Measurements from ENCODE around the gene OR5D14.
A peak's percentile ranks its signal among the peaks of the same experiment; 100 is the strongest.

The OR5D14 gene

DNA sequence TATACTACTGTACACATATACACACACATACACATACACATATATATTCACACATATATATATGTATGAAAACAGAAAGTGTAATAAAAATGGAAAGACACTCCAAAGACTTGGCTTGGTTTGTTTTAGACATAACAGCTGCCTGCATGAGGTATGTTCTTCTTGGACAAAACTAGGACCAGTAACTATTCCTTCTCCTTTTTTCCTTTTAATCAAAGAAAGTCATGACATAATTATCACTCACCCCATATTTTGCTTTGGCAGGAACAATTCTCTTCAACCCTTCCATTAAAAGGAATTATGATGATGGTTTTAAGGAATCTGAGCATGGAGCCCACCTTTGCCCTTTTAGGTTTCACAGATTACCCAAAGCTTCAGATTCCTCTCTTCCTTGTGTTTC, at the start of gene OR5D14:
OR5D14 (plus strand) TSS at position 301 of the 400 bp plus-strand sequence; CDS start at position 301, 0 bp downstream.
- FAIRE-seq = no peak

DNA sequence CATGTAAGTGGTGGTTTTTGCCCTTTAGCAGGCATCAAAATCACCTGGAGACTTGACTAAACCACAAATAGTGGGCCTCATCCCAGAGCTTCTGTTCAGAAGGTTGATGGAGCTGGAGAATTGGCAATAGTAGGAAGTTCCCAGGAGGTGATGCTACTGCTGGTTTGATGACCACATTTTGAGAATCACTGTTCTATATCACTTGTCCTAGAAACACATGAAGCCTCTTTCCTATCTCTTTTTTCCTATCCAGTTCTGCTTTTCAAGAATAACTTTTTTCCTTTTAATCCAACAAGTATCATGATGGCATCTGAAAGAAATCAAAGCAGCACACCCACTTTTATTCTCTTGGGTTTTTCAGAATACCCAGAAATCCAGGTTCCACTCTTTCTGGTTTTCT, 22.2 kb upstream of the OR5D14 start, which contains the start of gene OR5D13:
OR5D13 (plus strand) TSS at position 301 of the 400 bp plus-strand sequence; CDS start at position 301, 0 bp downstream.
- no peak for FAIRE-seq

DNA sequence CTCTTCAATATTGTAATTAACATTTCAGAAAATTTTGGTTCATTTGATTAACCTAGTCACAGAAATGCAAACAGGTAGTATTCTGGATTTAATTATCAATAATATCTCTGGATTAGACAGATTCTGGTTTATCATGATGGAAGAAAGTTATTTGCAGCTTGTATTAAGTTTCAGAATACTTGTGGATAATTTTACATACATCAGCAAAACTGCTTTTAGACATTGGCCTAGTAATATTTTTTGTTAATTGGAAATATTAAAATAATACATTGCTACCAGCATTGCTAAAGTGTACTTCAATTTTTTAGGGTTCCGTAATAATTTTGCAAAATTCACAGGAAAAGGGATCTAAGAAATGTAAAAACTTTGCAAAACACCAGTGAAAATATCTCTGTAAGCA, 3.8 kb upstream of the OR5D14 start:
- no peak for FAIRE-seq

DNA sequence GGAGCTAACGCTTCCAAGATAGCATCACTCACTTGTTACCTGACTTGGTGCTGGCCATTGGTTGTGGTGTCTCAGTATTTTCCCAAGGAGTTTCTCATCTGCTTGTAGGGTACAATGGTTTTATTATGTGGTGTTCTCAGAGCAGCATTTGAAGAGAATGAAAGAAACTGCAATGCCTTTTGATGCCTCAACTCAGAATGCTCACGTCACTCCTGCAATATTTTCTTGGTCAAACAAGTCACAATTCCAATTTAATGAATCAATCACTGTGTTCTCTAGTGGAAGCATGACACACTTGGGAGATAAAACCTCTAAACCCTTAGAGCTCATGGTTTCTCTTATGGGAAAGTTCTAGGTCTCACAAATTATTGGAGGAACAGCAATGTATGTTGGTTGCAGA, 2.0 kb upstream of the OR5D14 start:
- no peak for FAIRE-seq

DNA sequence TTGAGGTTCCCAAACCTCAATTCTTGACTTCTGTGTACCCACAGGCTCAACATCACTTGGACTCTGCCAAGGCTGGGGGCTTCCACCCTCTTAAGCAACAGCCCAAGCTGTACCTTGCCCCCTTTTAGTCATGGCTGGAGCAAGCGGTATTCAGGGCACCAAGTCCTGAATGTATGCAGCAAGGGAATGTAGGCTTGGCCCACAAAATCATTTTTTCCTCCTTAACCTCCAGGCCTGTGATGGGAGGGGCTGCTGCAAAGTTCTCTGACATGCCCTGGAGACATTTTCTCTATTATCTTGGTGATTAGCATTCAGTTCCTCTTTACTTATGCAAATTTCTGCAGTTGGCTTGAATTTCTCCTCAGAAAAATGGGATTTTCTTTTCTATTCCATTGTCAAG, 10.9 kb downstream of the OR5D14 start:
- FAIRE-seq = no peak

DNA sequence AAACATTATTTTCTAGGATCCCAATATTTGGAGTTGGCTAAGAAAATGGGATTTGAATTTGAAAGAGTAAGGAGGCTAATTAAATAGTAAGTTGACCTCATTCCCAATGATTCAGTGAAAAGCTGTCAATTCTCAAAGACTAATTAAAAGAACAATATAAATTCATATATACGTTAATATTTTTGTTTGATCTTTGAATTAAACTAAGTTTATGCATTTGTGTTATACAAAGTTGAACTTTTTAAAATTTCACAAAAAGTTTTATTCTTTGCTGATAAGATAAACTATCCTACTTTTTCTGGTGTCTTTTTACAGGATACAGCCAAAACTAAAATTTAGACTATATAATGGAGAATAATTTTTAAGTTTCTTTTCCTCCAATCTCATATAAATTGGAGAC, 15.7 kb downstream of the OR5D14 start, which contains the start of gene OR5L1:
OR5L1 (plus strand) TSS at position 301 of the 400 bp plus-strand sequence. CDS start 100 bp downstream, outside the sequence.
- FAIRE-seq = peak; percentile 9

DNA sequence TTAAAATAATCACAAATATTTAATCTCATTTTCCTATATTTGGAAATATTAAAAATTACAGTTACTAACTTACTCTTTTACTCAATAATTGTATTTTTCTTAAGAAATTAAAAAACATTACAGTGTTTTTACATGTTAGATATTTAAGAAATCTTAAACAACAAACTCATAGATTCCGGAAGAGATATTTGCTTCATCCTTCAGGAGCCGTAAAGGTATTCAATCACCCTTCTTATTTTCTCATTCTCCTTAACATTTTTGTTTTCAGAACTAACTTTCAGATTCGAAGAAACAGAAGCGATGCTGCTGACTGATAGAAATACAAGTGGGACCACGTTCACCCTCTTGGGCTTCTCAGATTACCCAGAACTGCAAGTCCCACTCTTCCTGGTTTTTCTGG, 24.0 kb downstream of the OR5D14 start, which contains the start of gene OR5D18:
OR5D18 (plus strand) TSS at position 301 of the 400 bp plus-strand sequence; CDS start at position 301, 0 bp downstream.
- no peak for FAIRE-seq

DNA sequence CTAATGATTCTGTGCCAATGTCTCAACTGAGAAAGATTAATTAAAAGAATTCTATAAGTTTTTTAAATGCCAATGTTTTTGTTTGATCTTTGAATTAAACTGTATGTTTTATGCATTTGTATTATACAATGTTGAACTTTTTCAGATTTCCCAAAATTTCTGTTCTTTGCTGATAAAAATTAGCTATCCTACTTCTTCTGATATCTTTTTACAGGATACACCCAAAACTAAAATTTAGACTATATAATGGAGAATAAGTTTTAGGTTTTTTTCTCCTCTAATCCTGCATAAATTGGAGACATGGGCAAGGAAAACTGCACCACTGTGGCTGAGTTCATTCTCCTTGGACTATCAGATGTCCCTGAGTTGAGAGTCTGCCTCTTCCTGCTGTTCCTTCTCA, 31.6 kb downstream of the OR5D14 start, which contains the start of gene OR5L2:
OR5L2 (plus strand) TSS at position 301 of the 400 bp plus-strand sequence; CDS start at position 301, 0 bp downstream.
- no peak for FAIRE-seq

DNA sequence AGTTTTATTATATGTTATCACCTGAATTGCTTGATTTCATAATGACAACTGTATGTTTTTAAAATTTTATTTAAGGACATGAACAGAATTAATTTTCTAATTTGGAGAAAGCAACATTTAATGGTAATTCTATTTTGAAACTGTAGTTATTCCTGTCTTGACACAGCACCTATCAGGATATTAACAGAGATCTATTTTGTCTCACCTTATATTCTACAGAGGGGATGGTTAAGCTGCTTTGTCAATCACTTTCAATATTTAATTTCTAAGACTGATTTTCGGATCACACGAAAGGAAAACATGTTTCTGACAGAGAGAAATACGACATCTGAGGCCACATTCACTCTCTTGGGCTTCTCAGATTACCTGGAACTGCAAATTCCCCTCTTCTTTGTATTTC, 43.1 kb downstream of the OR5D14 start, which contains the start of gene OR5D16:
OR5D16 (plus strand) TSS at position 301 of the 400 bp plus-strand sequence; CDS start at position 301, 0 bp downstream.
- no peak for FAIRE-seq

All from A204.1 (cell line).